Measurements from ENCODE around the gene RRP1.

RRP1 gene

DNA sequence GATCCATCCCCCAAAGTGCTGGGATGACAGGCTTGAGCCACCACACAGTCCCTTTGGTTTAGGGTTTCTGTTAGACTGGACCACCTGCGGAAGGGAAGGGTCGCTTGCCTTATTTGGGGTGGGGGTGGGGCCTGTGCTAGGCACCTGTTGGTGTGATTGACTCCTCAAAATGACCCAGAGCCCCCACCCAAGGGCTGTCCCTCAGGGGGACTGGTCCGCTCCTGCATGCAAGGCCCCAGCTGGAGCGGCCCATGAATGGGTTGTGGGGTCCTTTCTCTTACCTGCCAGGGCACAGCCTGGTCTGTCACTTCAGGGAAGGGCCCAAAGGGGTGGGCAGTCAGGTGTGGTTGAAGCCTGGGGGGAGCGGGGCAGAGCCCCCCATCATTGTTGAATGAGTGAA is 11.4 kb upstream of the RRP1 start:
- DNase-seq, result no peak

DNA sequence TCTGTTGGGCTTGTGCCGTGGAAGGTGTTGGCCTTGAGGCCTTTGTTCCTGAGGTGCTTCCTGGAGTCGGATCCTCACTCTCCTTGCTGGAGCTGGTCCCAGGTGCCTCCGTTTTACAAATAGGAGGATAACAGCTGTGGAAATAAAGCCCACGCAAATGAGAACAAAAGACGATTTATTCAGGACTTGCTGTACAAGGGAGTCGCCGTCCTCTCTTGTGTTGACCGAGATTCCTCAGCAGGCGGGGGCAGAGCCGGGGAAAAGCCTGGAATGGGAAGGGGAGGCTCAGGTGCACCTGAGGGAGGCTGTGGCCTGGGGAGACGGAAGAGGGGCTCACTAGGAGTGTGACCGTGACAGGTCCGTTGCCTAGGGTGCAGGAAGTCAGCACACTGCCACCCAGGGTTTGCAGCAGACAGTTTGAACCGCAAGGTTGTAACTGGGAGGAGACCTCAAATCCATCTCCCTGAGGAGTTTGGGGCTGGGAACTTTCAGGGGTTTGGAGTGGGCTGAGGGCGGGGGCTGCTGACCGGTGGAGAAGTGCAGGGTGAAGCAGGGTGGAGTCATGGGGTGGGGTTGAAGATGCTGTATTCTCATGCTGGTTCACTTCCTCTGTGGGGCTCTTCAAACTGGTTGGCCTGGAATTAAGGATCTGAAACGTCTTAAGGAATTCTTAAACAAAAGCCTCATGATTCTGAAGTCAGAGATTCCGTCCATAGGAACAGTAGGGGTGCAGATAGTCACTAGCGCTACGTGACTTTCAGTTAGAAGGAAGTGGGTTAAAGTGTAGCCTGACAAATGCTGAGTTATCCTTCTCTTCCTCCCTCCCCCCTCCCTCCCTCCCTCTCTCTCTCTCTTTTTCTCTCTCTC is 10.7 kb upstream of the RRP1 start:
- no peak for DNase-seq

DNA sequence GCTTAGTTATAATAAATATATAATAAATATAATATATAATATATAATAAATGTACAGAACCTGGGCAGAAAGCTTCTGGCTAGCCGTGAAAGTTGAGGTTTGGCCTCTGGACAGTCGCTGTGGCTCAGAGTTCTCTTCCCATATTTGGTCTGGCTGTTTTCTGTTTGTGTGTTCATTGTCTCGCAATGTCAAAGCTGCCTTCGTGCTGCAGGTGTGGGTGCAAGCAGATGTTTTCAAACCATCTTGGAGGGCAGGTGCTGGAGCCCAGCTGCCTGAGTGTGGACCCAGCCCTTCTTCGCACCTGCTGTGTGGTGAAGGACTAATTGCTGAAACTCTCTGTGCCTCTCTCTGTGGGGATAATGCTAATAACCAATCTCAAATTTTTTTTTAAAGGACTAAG is 9.7 kb upstream of the RRP1 start:
- DNase-seq, result no peak

DNA sequence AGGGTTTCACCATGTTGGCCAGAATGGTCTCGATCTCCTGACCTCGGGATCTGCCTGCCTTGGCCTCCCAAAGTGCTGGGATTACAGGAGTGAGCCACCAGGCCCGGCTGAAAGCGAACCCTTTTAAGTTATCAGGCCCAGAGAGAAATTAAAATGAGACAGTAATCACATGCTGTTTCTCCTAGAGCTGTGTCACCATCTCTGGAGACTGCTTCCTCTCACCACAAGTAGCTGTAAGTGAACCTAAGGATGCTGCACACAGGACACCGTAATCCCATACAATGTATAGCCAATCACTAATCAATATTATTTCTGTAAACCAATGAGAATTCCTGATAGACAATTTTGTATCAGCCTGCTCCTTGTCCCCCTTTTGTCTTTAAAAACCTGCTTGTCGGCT is 7.5 kb upstream of the RRP1 start:
- DNase-seq, result no peak

DNA sequence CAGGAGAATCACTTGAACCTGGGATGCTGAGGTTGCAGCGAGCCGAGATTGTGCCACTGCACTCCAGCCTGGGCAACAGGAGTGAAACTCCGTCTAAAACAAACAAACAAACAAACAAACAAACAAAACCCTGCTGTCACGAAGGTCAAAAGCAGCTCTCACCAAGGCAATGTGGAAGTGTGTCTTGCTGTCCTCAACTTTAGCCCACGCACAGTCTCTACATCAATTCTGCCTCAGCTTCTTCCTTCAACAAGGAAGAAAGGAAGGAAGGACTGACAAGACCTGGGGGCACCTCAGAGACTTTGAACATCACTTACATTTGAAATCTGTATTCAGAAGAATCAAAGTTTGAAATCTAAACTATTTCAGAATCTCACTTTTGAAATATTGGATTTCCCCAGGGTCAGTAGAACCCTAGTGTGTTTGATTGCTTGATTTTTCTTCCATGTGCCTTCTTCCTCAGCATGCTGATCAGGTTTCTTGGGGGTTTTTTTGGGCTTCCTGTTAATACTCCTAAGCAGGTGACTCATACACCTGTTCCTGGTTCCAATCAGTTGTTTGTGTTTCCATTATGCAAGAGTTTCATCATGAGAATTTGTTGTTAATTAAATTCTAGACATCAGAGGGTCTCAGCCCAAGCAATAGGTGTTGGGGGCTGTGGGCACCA is 6.8 kb upstream of the RRP1 start:
- no peak for DNase-seq

DNA sequence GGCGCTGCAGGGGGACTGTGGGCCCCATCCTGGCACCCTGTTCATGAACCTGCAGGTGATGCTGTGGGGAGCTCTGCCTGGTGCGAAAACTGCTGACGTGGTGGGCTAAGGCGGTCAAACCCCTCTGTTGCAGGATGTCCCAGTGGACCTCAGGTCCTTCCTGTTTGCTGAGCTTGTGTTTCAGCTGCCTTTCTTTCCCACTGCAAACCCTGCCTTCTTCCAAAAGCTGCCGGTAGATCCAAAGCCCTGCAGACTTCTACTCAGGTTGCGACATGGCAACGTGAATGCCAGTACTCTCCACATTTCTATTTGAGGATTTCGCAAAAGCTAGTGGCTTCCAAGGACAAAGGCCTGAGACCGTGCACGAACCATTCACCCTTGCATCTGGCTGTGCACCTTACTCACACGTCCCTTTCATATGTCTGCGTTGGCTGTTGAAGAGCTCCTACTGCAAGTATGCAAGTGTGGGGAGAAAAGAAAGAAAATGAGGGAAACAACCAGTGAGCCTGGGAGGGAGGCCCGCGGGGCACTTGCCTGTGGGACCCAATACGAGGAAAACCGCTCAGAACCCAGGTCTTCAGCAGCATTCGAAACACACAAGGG is 6.2 kb upstream of the RRP1 start:
- DNase-seq, result no peak

DNA sequence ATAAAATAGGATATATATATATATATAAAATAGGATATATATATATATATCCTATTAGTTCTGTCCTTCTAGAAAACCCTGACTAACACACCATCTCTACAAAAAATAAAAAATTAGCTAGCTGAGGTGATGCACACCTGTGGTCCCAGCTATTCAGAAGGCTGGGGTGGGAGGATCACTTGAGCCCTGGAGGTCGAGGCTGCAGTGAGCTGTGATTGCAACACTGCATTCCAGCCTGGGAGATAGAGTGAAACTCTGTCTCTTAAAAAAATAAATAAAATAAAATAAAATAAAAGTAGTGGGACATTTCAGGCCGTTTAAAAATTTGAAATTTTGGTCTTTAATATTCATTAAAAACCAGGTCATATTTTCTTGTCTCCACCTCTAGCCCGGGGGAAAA is 4.2 kb upstream of the RRP1 start:
- no peak for DNase-seq

DNA sequence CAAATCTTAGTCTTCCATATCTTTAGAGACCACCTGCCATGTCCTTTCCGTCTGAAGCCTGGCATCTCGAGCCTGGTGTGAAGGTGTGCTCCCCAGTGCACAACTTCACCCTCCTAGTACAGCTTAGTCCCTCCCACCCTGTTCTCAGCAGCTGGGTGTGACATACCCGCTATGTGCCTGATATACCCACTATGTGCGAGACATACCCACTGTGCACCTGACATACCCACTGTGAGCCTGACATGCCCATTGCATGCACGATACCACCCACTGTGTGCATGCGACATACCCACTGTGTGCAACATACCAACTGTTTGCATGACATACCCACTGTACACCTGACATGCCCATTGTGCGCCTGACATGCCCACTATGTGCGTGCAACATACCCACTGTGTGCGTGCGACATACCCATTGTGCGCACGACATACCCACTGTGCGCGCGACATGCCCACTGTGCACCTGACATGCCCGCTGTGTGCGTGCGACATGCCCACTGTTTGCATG is 3.0 kb upstream of the RRP1 start:
- no peak for DNase-seq

DNA sequence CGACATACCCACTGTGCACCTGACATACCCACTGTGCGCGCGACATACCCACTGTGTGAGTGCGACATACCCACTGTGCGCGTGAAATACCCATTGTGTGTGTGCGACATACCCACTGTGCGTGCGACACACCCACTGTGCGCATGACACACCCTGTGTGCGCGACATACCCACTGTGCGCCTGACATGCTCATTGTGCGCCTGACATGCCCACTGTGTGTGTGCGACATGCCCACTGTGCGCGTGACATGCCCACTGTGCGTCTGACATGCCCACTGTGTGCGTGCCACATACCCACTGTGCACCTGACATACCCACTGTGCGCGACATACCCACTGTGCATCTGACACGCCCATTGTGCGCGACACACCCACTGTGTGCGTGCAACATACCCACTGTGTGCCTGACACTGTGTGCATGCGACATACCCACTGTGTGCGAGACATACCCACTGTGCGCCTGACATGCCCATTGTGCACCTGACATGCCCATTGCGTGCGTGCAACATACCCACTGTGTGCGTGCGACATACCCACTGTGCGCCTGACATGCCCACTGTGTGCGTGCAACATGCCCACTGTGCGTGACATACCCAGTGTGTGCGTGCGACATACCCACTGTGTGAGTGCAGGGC is 2.5 kb upstream of the RRP1 start:
- DNase-seq, result no peak

DNA sequence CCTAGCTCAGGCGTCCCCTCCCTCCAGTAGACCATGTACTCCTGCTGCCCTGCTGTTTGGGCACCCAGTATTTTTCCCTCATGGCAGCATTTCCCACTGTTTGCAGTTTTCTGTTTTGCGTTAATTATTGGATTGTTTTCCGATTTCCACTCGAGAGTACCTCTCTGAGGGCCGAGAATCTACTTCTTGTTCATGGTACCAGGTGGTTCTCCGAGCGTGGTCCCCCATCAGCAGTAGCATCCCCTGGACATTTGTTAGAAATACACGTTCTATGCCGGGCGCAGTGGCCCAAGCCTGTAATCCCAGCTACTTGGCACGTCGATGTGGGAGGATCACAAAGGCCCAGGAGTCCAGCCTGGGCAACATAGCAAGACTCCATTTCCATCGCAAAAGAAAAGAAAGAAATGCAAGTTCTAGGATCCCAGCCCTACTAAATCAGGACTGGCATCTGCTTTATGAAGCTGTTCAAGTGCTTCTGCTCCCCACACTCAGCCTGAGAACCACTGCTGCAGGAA is 690 bp downstream of the RRP1 start:
- no peak for DNase-seq

DNA sequence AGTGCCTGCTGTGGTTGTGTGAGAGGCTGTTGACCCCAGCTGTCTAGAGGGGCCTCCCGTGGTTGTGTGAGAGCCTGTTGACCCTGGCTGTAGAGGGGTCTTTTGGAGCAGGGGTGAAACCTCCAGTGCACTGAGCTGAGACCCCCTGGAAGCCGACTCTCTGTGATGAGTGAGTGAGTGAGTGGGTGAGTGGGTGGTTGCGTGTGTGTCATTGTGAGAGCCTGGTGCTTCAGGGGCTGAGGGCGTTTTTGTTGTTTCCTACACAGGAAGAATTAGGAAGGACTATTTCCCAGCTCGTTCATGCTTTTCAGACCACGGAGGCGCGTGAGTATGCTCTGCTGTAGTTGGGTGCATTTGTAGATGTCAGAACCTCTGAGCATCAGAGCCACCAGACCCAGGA is 3.0 kb downstream of the RRP1 start:
- DNase-seq, result no peak

DNA sequence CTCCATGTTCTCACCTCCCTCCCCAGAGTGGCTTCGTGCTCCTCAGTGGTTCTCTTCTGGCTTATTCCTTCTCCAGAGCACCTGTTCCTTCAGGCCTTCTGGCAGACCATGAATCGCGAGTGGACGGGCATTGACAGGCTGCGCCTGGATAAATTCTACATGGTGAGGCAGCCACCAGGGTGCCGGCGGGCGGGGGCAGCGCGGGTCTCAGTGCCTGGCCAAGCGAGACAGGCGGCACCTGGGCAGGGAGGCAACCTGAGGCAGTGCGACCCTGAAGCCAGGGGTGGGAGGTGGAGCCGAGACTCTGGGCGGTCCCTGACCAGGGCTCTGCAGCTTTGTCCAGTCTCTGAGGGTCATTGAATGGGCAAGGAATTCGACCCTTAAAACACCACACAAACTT is 3.9 kb downstream of the RRP1 start:
- no peak for DNase-seq

DNA sequence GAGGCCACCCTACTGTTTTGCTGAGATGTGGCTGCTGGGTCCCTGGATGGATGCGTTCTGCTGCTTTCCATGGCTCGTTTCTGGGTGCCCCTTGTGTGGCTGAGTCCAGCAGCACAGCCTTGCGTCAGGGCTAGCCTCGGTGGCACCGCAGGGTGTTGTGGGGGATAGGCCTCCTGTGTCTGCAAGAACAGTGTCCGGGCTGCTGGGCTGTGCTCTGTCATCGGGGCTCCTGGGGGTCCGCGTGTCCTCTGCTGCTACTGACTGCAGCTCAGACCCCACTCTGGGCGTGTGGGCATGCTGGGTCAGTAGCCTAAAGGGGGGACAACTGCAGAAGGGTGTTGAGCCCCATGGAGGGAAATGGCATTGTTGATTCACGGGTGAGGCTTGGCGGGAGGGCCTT is 4.9 kb downstream of the RRP1 start:
- DNase-seq, result no peak

DNA sequence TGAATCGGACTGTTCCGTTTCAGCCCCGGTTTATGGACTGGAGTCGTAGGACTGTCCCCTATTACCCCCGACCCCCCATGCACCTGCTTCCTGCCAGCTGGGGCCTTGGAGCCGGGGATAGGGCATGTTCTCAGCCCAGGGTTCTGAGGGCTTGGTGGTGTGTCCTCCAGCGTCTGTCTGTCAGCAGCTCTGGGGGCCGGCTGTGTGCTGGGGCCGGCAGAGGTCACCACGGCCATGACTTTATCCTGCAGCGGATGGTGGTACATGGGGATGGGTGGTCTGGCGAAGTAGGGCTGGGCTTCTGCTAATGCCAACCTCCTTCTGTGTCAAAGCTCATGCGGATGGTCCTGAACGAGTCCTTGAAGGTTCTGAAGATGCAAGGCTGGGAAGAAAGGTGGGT is 5.5 kb downstream of the RRP1 start:
- DNase-seq, result no peak

DNA sequence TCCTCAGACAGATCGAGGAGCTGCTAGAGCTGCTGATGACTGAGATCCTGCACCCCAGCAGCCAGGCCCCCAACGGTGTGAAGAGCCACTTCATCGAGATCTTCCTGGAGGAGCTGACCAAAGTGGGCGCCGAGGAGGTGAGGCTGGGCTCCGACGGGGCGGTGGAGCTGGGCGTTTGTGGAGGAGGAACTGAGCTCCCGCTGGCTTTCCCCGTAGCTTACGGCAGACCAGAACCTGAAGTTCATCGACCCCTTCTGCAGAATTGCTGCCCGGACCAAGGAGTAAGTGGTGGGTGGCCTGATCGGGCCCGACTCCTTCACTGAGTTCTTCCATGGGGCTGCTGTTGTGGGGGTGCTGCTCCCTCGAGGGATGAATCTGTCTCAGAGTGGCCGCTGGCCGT is 8.0 kb downstream of the RRP1 start:
- DNase-seq, result no peak

DNA sequence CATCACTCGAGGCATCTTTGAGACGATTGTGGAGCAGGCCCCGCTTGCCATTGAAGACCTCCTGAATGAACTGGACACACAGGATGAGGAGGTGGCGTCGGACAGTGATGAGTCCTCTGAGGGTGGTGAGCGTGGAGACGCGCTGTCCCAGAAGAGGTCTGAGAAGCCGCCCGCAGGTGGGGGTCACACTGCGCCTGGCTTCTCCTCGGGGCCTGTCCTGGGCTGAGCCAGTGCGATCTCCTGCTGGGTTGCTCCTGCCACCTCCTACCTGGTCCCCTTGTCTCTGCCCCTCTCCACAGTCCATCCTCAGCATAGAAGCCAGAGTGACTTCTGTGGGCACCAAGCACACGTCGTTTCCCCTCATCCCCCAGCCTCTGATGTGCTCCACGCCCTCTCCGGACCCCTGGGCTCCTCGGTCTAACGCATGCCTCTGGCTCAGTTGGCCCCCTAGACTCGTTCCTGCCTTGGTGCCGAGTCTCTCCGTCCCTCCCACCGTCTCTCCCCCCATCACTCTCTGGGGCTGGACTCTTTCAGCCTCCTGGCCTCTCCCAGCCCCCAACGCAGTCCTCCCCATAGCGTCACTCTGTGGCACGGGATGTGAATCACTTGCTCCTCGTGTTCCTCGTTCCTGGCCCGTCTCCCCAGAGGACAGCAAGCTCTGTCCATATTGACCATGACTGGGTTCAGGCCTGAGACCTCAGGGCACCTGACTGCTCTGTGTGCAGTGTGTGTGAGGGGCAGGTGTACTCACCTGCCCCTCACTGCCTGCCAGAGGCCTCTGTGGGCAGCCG is 8.7 kb downstream of the RRP1 start:
- DNase-seq, result no peak

DNA sequence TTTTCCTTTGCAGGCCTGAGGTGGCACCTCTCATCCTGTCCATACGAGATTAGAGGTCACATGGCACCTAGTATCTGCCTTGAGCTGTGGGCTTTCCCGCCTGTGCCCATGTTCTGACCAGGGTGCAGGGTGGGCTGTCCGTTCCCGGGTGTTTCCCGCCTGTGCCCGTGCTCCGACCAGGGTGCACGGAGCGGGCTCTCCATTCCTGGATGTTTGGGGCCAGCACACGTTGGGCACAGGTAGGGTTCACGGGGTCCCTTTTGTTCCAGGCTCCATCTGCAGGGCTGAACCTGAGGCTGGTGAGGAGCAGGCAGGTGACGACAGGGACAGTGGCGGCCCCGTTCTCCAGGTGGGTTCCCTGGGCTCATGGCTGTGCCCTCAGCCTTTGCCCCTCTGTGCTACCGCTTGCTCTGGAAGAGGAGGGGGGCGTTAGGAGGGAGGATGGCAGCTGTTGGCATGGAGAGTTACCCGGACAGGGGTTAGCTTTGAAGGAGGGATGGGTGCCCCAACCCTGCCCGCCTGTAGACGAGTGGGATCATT is 10.0 kb downstream of the RRP1 start:
- no peak for DNase-seq

DNA sequence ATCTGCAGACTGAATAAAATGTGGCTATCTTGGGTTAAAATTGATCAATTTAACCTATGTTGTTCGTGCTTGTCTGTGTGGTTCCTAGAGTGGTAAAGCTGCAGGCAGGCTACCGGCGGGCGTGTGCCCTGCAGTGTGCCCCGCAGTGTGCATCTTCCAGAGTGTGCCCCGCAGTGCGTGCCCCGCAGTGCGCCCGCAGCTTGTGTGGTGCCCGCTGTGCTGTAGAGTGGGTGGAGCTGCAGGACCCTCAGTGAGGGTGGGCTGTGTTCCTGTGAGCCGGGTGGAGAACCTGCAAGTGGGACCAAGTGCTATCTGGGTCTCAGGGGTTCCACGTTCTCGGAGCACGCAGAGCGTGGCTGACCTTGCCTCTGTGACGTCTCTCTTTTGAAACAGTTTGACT is 10.7 kb downstream of the RRP1 start:
- no peak for DNase-seq

DNA sequence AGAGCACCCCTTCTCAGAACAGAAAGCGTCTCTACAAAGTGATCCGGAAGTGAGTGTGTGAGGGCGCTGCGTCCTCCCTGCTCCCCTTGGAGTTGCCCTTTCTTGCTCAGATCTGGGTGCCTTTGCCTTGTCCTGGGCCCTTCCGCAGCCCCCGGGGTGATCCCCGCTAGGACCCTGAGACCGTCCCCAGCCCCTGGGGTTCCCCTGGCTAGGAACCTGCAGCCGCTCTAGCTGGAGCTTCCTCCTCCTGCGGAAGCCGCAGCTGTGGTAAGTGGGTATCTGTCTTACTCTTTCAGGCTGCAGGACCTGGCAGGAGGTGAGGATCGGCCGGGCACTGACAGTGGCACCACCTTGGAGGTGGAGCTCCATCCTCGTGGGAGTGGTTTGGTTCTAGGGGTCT is 11.2 kb downstream of the RRP1 start:
- DNase-seq, result no peak

DNA sequence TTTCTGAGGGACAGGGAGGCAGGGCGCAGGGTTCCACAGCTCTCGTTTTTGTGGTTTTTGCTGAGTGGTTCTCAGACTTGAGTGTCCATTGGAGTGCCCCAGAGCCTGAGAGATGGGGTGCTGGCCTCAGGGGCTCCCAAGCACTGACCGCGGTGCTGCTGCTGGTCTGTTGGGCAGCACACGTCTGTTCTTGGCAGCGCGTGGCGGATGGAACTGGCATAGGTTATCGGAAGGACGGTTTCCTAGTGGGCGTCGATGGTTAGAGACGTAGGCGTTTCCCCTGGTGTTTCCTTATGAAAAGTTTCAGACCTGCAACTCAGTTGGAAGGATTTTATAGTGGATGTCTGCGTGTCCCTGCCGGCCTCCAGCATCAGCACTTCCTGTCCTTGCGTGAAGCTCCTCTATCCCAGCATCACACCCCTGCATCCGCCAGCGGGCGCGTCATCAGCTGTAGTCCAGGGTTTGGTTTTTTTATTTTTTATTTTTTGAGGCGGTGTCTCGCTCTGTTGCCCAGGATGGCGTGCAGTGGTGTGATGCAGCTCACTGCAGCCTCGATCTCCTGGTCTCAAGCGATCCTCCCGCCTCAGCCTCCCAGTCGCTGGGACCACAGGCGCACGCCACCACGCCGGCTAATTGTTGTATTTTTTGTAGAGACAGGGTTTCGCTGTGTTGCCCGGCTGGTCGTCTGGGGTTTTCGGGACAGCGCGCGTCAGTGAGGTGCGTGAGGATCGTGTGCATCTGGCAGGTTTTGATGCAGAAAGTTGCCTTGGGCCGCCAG is 11.8 kb downstream of the RRP1 start:
- no peak for DNase-seq

DNA sequence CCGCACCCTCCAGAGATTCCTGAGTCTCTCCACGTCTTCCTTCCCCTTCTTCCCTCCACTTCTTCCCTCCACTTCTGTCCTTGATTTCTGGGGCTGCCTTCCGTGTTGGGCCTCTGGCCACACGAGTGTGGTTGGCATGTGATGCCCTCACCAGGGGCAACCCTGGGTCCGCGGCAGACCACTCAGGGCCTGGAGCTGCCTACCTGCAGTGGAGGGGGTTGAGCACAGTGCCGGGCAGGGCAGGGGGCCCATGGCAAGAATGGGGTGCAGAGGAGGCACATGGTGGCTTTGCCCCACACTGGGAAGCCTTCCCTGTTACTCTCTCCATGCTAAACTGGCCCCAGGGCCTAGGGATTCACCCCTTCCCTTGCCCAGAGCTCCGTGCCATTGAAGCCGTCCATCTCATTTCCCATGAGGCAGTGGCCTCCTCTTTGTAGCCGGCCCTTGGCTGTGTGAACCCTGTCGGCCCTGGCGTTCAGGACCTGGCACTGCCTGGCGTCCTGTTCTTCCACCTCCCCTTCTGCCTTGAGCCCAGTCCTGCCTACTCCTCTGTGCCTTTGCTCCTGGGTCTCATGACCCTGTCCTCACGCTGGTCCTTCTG is 13.4 kb downstream of the RRP1 start:
- DNase-seq, result no peak
